AG10803 (cell line): ENCODE measurements around the gene VAMP7.
"Not testable (repeated sequence)": the region's sequence is repeated elsewhere in the genome, so short reads cannot be mapped to it uniquely, and the experiment has no call there.

ENCODE experiments used
- DNase-seq: peaks from one replicate; pipeline ENCODE4 v3.0.0; 2010; ENCODE audit warnings: low read depth
- H3K4me3 ChIP-seq: 2 replicates; pipeline ENCODE4 v1.5.1; 2011; ENCODE audit warnings: mild to moderate bottlenecking, low read length, control low read depth
- CTCF ChIP-seq: conservative IDR thresholded peaks from 2 replicates; pipeline ENCODE4 v1.5.1; 2011; ENCODE audit warnings: mild to moderate bottlenecking, low read length, control low read depth, inconsistent platforms

The VAMP7 gene

GRCh38 chrX:155967653-155968325, 86.6 kb downstream of the VAMP7 start:
- no peak for TF ChIP-seq CTCF

GRCh38 chrX:155968326-155968661, 87.1 kb downstream of the VAMP7 start:
- TF ChIP-seq CTCF = no peak
- H3K4me3 ChIP-seq = no peak overlapping the region
- DNase-seq = no peak

More at GRCh38 chrX:155967653-155968325, 86.6 kb downstream of the VAMP7 start:
- no peak for DNase-seq
- H3K4me3 ChIP-seq = no peak overlapping the region

GRCh38 chrX:155968791-155969190, 87.6 kb downstream of the VAMP7 start:
- no peak overlapping the region for H3K4me3 ChIP-seq
- TF ChIP-seq CTCF = no peak
- no peak for DNase-seq

- 0 out of 2 replicates have a peak, but pooled peaks have one; percentile 11 for TF ChIP-seq CTCF
- DNase-seq, H3K4me3 ChIP-seq: not testable (repeated sequence)
These were observed 90.5 kb downstream of the VAMP7 start for GRCh38 chrX:155971658-155972057.

GRCh38 chrX:155972241-155972640, 91.1 kb downstream of the VAMP7 start:
- DNase-seq = not testable (repeated sequence)

GRCh38 chrX:155983326-155983725, 102.2 kb downstream of the VAMP7 start:
- DNase-seq = no peak
- H3K4me3 ChIP-seq = no peak overlapping the region
- TF ChIP-seq CTCF = no peak

More at GRCh38 chrX:155972241-155972640, 91.1 kb downstream of the VAMP7 start:
- H3K4me3 ChIP-seq = not testable (repeated sequence)

- TF ChIP-seq CTCF = no peak
- DNase-seq = no peak
- no peak overlapping the region for H3K4me3 ChIP-seq
These were observed 104.1 kb downstream of the VAMP7 start for GRCh38 chrX:155985208-155985607.

- not testable (repeated sequence) for H3K4me3 ChIP-seq, DNase-seq
These were observed 105.8 kb downstream of the VAMP7 start for GRCh38 chrX:155986995-155987394.
